ENCODE data around the gene MROH2A.

Gene MROH2A

GRCh38 chr2:233789554-233789953 is 11.4 kb downstream of the MROH2A start:
- Histone ChIP-seq H3K4me1 (ENCODE audit: control insufficient read depth, insufficient read depth, low read length, poor library complexity, severe bottlenecking) (no peaks in the 10 kb centered on the region), H3K36me3 (ENCODE audit: control insufficient read depth, insufficient read depth, low read length) (no peaks in the 10 kb centered on the region), H3K9me3 (ENCODE audit: control insufficient read depth, low read length) (no peaks in the 10 kb centered on the region), H3K27me3 (replicated peaks; ENCODE audit: control insufficient read depth, insufficient read depth, low read length, poor library complexity, severe bottlenecking) (no peaks in the 10 kb centered on the region), H3K27ac (ENCODE audit: insufficient read depth, low read length, poor library complexity, severe bottlenecking) (no peak overlapping the region), H3K4me3 (ENCODE audit: insufficient read depth, low read depth, low read length, poor library complexity, severe bottlenecking) (no peak overlapping the region)
- DNase-seq, result no peak

GRCh38 chr2:233791151-233791882 is 13.2 kb downstream of the MROH2A start:
- Histone ChIP-seq H3K4me3 (ENCODE audit: insufficient read depth, low read depth, low read length, poor library complexity, severe bottlenecking) (no peak overlapping the region), H3K27ac (ENCODE audit: insufficient read depth, low read length, poor library complexity, severe bottlenecking) (no peak overlapping the region), H3K27me3 (replicated peaks; ENCODE audit: control insufficient read depth, insufficient read depth, low read length, poor library complexity, severe bottlenecking) (no peaks in the 10 kb centered on the region), H3K9me3 (ENCODE audit: control insufficient read depth, low read length) (no peaks in the 10 kb centered on the region), H3K36me3 (ENCODE audit: control insufficient read depth, insufficient read depth, low read length) (no peaks in the 10 kb centered on the region), H3K4me1 (ENCODE audit: control insufficient read depth, insufficient read depth, low read length, poor library complexity, severe bottlenecking) (no peaks in the 10 kb centered on the region)
- DNase-seq, result no peak

- no peaks in the 10 kb centered on the region for H3K36me3 ChIP-seq (ENCODE audit: control insufficient read depth, insufficient read depth, low read length)
Measured at GRCh38 chr2:233791883-233792329, 13.8 kb downstream of the MROH2A start.

GRCh38 chr2:233792720-233793119 is 14.6 kb downstream of the MROH2A start:
- H3K36me3 ChIP-seq (ENCODE audit: control insufficient read depth, insufficient read depth, low read length), result no peaks in the 10 kb centered on the region
- no peaks in the 10 kb centered on the region for H3K9me3 ChIP-seq (ENCODE audit: control insufficient read depth, low read length)
- H3K4me1 ChIP-seq (ENCODE audit: control insufficient read depth, insufficient read depth, low read length, poor library complexity, severe bottlenecking), result no peaks in the 10 kb centered on the region
- H3K27me3 ChIP-seq (replicated peaks; ENCODE audit: control insufficient read depth, insufficient read depth, low read length, poor library complexity, severe bottlenecking), result no peaks in the 10 kb centered on the region
- H3K4me3 ChIP-seq (ENCODE audit: insufficient read depth, low read depth, low read length, poor library complexity, severe bottlenecking), result no peak overlapping the region
- no peak for DNase-seq
- H3K27ac ChIP-seq (ENCODE audit: insufficient read depth, low read length, poor library complexity, severe bottlenecking), result no peak overlapping the region

More at GRCh38 chr2:233791883-233792329, 13.8 kb downstream of the MROH2A start:
- H3K9me3 ChIP-seq (ENCODE audit: control insufficient read depth, low read length), result no peaks in the 10 kb centered on the region
- H3K4me1 ChIP-seq (ENCODE audit: control insufficient read depth, insufficient read depth, low read length, poor library complexity, severe bottlenecking), result no peaks in the 10 kb centered on the region
- H3K27ac ChIP-seq (ENCODE audit: insufficient read depth, low read length, poor library complexity, severe bottlenecking), result no peak overlapping the region
- no peak overlapping the region for H3K4me3 ChIP-seq (ENCODE audit: insufficient read depth, low read depth, low read length, poor library complexity, severe bottlenecking)
- H3K27me3 ChIP-seq (replicated peaks; ENCODE audit: control insufficient read depth, insufficient read depth, low read length, poor library complexity, severe bottlenecking), result no peaks in the 10 kb centered on the region
- no peak for DNase-seq

- Histone ChIP-seq H3K4me3 (ENCODE audit: insufficient read depth, low read depth, low read length, poor library complexity, severe bottlenecking) (no peak overlapping the region), H3K9me3 (ENCODE audit: control insufficient read depth, low read length) (no peaks in the 10 kb centered on the region), H3K36me3 (ENCODE audit: control insufficient read depth, insufficient read depth, low read length) (no peaks in the 10 kb centered on the region), H3K27me3 (replicated peaks; ENCODE audit: control insufficient read depth, insufficient read depth, low read length, poor library complexity, severe bottlenecking) (no peaks in the 10 kb centered on the region), H3K27ac (ENCODE audit: insufficient read depth, low read length, poor library complexity, severe bottlenecking) (no peak overlapping the region), H3K4me1 (ENCODE audit: control insufficient read depth, insufficient read depth, low read length, poor library complexity, severe bottlenecking) (no peaks in the 10 kb centered on the region)
- no peak for DNase-seq
Measured at GRCh38 chr2:233793465-233794127, 15.5 kb downstream of the MROH2A start.

GRCh38 chr2:233794128-233794658 is 16.1 kb downstream of the MROH2A start:
- H3K9me3 ChIP-seq (ENCODE audit: control insufficient read depth, low read length), result no peaks in the 10 kb centered on the region
- no peak overlapping the region for H3K4me3 ChIP-seq (ENCODE audit: insufficient read depth, low read depth, low read length, poor library complexity, severe bottlenecking)
- H3K27me3 ChIP-seq (replicated peaks; ENCODE audit: control insufficient read depth, insufficient read depth, low read length, poor library complexity, severe bottlenecking), result no peaks in the 10 kb centered on the region
- no peaks in the 10 kb centered on the region for H3K36me3 ChIP-seq (ENCODE audit: control insufficient read depth, insufficient read depth, low read length)
- no peaks in the 10 kb centered on the region for H3K4me1 ChIP-seq (ENCODE audit: control insufficient read depth, insufficient read depth, low read length, poor library complexity, severe bottlenecking)
- H3K27ac ChIP-seq (ENCODE audit: insufficient read depth, low read length, poor library complexity, severe bottlenecking), result no peak overlapping the region
- DNase-seq, result no peak

- no peak for DNase-seq
- no peaks in the 10 kb centered on the region for H3K27me3 ChIP-seq (replicated peaks; ENCODE audit: control insufficient read depth, insufficient read depth, low read length, poor library complexity, severe bottlenecking)
Measured at GRCh38 chr2:233795735-233796171, 17.6 kb downstream of the MROH2A start.

GRCh38 chr2:233796254-233796653 is 18.1 kb downstream of the MROH2A start:
- Histone ChIP-seq H3K36me3 (ENCODE audit: control insufficient read depth, insufficient read depth, low read length) (no peaks in the 10 kb centered on the region), H3K27ac (ENCODE audit: insufficient read depth, low read length, poor library complexity, severe bottlenecking) (no peak overlapping the region), H3K9me3 (ENCODE audit: control insufficient read depth, low read length) (no peaks in the 10 kb centered on the region), H3K27me3 (replicated peaks; ENCODE audit: control insufficient read depth, insufficient read depth, low read length, poor library complexity, severe bottlenecking) (no peaks in the 10 kb centered on the region), H3K4me3 (ENCODE audit: insufficient read depth, low read depth, low read length, poor library complexity, severe bottlenecking) (no peak overlapping the region), H3K4me1 (ENCODE audit: control insufficient read depth, insufficient read depth, low read length, poor library complexity, severe bottlenecking) (no peaks in the 10 kb centered on the region)
- no peak for DNase-seq

More at GRCh38 chr2:233795735-233796171, 17.6 kb downstream of the MROH2A start:
- Histone ChIP-seq H3K9me3 (ENCODE audit: control insufficient read depth, low read length) (no peaks in the 10 kb centered on the region), H3K27ac (ENCODE audit: insufficient read depth, low read length, poor library complexity, severe bottlenecking) (no peak overlapping the region), H3K36me3 (ENCODE audit: control insufficient read depth, insufficient read depth, low read length) (no peaks in the 10 kb centered on the region), H3K4me3 (ENCODE audit: insufficient read depth, low read depth, low read length, poor library complexity, severe bottlenecking) (no peak overlapping the region), H3K4me1 (ENCODE audit: control insufficient read depth, insufficient read depth, low read length, poor library complexity, severe bottlenecking) (no peaks in the 10 kb centered on the region)

- no peak for DNase-seq
- H3K36me3 ChIP-seq (ENCODE audit: control insufficient read depth, insufficient read depth, low read length), result no peaks in the 10 kb centered on the region
- no peaks in the 10 kb centered on the region for H3K27me3 ChIP-seq (replicated peaks; ENCODE audit: control insufficient read depth, insufficient read depth, low read length, poor library complexity, severe bottlenecking)
- H3K4me3 ChIP-seq (ENCODE audit: insufficient read depth, low read depth, low read length, poor library complexity, severe bottlenecking), result no peak overlapping the region
- H3K27ac ChIP-seq (ENCODE audit: insufficient read depth, low read length, poor library complexity, severe bottlenecking), result no peak overlapping the region
- no peaks in the 10 kb centered on the region for H3K9me3 ChIP-seq (ENCODE audit: control insufficient read depth, low read length)
- H3K4me1 ChIP-seq (ENCODE audit: control insufficient read depth, insufficient read depth, low read length, poor library complexity, severe bottlenecking), result no peaks in the 10 kb centered on the region
Measured at GRCh38 chr2:233798335-233799086, 20.4 kb downstream of the MROH2A start.

Measured in effector memory CD4-positive, alpha-beta T cell (primary cell).